GF-D8 (cell line): ENCODE measurements around the gene ZFPM1.

ENCODE experiments used
- DNase-seq: peaks from one replicate; lab custom pipeline; 2025; lab: John Stamatoyannopoulos, UW

Gene ZFPM1

GRCh38 chr16:88417684-88418476 lies 35.2 kb upstream of the ZFPM1 start:
- no peak for DNase-seq

- DNase-seq = no peak
These were observed 34.2 kb upstream of the ZFPM1 start for GRCh38 chr16:88418869-88419268.

GRCh38 chr16:88419790-88420189 lies 33.3 kb upstream of the ZFPM1 start:
- no peak for DNase-seq

GRCh38 chr16:88420496-88420895 lies 32.6 kb upstream of the ZFPM1 start:
- no peak for DNase-seq

- no peak for DNase-seq
These were observed 31.8 kb upstream of the ZFPM1 start for GRCh38 chr16:88421301-88421700.

- DNase-seq = no peak
These were observed 31.1 kb upstream of the ZFPM1 start for GRCh38 chr16:88421871-88422433.

- no peak for DNase-seq
These were observed 30.2 kb upstream of the ZFPM1 start for GRCh38 chr16:88422733-88423447.

GRCh38 chr16:88423448-88423850 lies 29.6 kb upstream of the ZFPM1 start:
- no peak for DNase-seq

GRCh38 chr16:88424587-88425235 lies 28.4 kb upstream of the ZFPM1 start:
- no peak for DNase-seq

GRCh38 chr16:88426018-88426417 lies 27.1 kb upstream of the ZFPM1 start:
- no peak for DNase-seq

- no peak for DNase-seq
These were observed 25.7 kb upstream of the ZFPM1 start for GRCh38 chr16:88427376-88427775.

GRCh38 chr16:88428156-88428555 lies 24.9 kb upstream of the ZFPM1 start:
- no peak for DNase-seq

- no peak for DNase-seq
These were observed 24.3 kb upstream of the ZFPM1 start for GRCh38 chr16:88428616-88429386.

- DNase-seq = no peak
These were observed 23.5 kb upstream of the ZFPM1 start for GRCh38 chr16:88429387-88430184.

- no peak for DNase-seq
These were observed 22.9 kb upstream of the ZFPM1 start for GRCh38 chr16:88430185-88430523.

- peak; percentile 29 for DNase-seq
These were observed 22.3 kb upstream of the ZFPM1 start for GRCh38 chr16:88430524-88431446.

- no peak for DNase-seq
These were observed 21.4 kb upstream of the ZFPM1 start for GRCh38 chr16:88431651-88432050.

- no peak for DNase-seq
These were observed 20.9 kb upstream of the ZFPM1 start for GRCh38 chr16:88432174-88432573.

- DNase-seq = no peak
These were observed 20.3 kb upstream of the ZFPM1 start for GRCh38 chr16:88432753-88433152.
